ENCODE data around the gene SRRM3. TPM values are rescaled to one million over a fixed set of nuclear protein-coding genes. Genes with fewer than 3 reads are reported as not detected.

Gene SRRM3
- polyA plus RNA-seq, 1 of the 3 experiments (the other 2 are of a cell fraction), result 2.7 TPM

DNA sequence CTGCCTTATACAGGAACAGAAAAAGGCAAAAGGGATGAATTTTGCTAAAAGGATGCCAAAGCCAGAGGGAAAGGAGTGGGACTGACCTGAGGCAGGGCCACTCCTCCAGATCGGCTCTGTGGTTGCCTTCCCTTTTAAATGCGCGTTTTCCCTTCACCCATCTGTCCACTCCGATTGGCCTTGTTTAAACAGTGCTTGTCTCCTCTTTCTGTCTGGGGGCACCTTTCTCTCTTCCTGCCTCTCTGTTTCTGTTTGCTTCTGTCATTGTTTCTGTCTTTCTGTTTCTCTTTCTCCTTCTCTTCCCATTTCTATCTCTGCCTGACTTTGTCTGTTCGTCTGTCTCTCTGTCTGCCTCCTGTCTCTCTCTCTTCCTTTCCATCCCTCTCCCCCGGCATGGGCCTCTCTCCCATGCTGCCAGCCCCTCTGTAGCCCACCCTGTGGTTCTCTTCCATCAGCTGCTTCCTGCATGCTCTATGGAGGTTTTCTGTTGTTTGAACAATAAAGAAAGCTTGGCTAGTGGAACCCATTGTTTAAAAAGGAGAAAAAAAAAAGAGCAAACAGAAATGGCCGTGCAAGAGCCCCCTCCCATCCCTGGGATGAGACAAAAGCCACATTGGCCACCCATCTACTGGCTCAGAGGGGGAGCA lies 71.3 kb downstream of the SRRM3 start:
- H4K20me1 ChIP-seq (ENCODE audit: insufficient read depth), result no peaks in the 10 kb centered on the region
- H3K36me3 ChIP-seq (replicated peaks in 1 of 2; ENCODE audit: control insufficient read depth in 1 of 2, insufficient read depth in 2 of 2, low read length in 1 of 2), result no peaks in the 10 kb centered on the region
- no peak overlapping the region for H3K9ac ChIP-seq
- no peaks in the 10 kb centered on the region for H3K4me1 ChIP-seq (ENCODE audit: control insufficient read depth in 1 of 2, insufficient read depth in 2 of 2, low read depth in 1 of 2, low read length in 1 of 2)
- no peak for DNase-seq
- POLR2A ChIA-PET, result interaction anchor here (1.1 kb wide), 1 partner anchor 11 kb away, joined by 3 read pairs; no protein-coding TSS in a partner anchor
- no peaks in the 10 kb centered on the region for H3F3A ChIP-seq (replicated peaks; ENCODE audit: insufficient read depth)
- no peaks in the 10 kb centered on the region for H3K79me2 ChIP-seq (ENCODE audit: insufficient read depth)
- TF ChIP-seq RCOR1 (IDR thresholded peaks at IDR 0.05; ENCODE audit: low read length) (no peak), MEF2A (IDR thresholded peaks at IDR 0.05; ENCODE audit: borderline replicate concordance, low read depth) (no peak), SIN3A (IDR thresholded peaks at IDR 0.05; ENCODE audit: borderline replicate concordance, low read depth, low read length) (no peak), ELF1 (IDR thresholded peaks at IDR 0.05) (no peak), GABPA (IDR thresholded peaks at IDR 0.05; ENCODE audit: low read depth) (no peak), NRF1 (IDR thresholded peaks at IDR 0.05; ENCODE audit: low read depth, low read length) (no peak), POLR2AphosphoS5 (IDR thresholded peaks at IDR 0.05; ENCODE audit: low read depth, low read length) (no peak)
- TF ChIP-seq, protein P1, sequence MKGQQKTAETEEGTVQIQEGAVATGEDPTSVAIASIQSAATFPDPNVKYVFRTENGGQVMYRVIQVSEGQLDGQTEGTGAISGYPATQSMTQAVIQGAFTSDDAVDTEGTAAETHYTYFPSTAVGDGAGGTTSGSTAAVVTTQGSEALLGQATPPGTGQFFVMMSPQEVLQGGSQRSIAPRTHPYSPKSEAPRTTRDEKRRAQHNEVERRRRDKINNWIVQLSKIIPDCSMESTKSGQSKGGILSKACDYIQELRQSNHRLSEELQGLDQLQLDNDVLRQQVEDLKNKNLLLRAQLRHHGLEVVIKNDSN (IDR thresholded peaks at IDR 0.05; ENCODE audit: borderline replicate concordance, low read depth), result no peak
- TF ChIP-seq, protein P2, sequence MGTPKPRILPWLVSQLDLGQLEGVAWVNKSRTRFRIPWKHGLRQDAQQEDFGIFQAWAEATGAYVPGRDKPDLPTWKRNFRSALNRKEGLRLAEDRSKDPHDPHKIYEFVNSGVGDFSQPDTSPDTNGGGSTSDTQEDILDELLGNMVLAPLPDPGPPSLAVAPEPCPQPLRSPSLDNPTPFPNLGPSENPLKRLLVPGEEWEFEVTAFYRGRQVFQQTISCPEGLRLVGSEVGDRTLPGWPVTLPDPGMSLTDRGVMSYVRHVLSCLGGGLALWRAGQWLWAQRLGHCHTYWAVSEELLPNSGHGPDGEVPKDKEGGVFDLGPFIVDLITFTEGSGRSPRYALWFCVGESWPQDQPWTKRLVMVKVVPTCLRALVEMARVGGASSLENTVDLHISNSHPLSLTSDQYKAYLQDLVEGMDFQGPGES (IDR thresholded peaks at IDR 0.05; ENCODE audit: low read depth, low read length), result no peak
- TF ChIP-seq, protein P3, sequence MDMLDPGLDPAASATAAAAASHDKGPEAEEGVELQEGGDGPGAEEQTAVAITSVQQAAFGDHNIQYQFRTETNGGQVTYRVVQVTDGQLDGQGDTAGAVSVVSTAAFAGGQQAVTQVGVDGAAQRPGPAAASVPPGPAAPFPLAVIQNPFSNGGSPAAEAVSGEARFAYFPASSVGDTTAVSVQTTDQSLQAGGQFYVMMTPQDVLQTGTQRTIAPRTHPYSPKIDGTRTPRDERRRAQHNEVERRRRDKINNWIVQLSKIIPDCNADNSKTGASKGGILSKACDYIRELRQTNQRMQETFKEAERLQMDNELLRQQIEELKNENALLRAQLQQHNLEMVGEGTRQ (IDR thresholded peaks at IDR 0.05; ENCODE audit: borderline replicate concordance, low read depth, low read length), result no peak
- TF ChIP-seq, protein P4, sequence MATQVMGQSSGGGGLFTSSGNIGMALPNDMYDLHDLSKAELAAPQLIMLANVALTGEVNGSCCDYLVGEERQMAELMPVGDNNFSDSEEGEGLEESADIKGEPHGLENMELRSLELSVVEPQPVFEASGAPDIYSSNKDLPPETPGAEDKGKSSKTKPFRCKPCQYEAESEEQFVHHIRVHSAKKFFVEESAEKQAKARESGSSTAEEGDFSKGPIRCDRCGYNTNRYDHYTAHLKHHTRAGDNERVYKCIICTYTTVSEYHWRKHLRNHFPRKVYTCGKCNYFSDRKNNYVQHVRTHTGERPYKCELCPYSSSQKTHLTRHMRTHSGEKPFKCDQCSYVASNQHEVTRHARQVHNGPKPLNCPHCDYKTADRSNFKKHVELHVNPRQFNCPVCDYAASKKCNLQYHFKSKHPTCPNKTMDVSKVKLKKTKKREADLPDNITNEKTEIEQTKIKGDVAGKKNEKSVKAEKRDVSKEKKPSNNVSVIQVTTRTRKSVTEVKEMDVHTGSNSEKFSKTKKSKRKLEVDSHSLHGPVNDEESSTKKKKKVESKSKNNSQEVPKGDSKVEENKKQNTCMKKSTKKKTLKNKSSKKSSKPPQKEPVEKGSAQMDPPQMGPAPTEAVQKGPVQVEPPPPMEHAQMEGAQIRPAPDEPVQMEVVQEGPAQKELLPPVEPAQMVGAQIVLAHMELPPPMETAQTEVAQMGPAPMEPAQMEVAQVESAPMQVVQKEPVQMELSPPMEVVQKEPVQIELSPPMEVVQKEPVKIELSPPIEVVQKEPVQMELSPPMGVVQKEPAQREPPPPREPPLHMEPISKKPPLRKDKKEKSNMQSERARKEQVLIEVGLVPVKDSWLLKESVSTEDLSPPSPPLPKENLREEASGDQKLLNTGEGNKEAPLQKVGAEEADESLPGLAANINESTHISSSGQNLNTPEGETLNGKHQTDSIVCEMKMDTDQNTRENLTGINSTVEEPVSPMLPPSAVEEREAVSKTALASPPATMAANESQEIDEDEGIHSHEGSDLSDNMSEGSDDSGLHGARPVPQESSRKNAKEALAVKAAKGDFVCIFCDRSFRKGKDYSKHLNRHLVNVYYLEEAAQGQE (IDR thresholded peaks at IDR 0.05; ENCODE audit: low read depth, low read length), result no peak
- CTCF ChIA-PET, result interaction anchor here (1.0 to 9.7 kb wide), 8 partner anchors 10 to 95 kb away, joined by 3 to 90 read pairs (median 6); partner anchors contain the start of gene SRRM3
- H3K9me3 ChIP-seq, result no peaks in the 10 kb centered on the region
- H3K27ac ChIP-seq (ENCODE audit: low read depth in 2 of 2, low read length in 1 of 2), result no peak overlapping the region
- H2AFZ ChIP-seq (ENCODE audit: low read depth), result no peak overlapping the region
- 66% methylated on average over 7 of the region's 7 CpGs for WGBS (ENCODE audit: low lambda C conversion rate)
- no peak overlapping the region for H3K4me3 ChIP-seq (ENCODE audit: low read depth in 2 of 2, low read length in 1 of 2)
- H3K4me2 ChIP-seq, result no peak overlapping the region
- H3K9me2 ChIP-seq, result no peaks in the 10 kb centered on the region
- no peaks in the 10 kb centered on the region for H3K27me3 ChIP-seq (ENCODE audit: insufficient read depth)
